Lower lobe of right lung (tissue), 2 donors: Measurements from ENCODE around the gene KIF6. TPM values are rescaled to one million over a fixed set of nuclear protein-coding genes. Genes with fewer than 3 reads are reported as not detected.

Source experiments
- ATAC-seq, 2 donors: fragments of 200-7000 bp; cut with Tn5 transposase; one replicate each; pipeline ENCODE4 v1.9.1; 2020 to 2022; ENCODE audit warnings: mild to moderate bottlenecking in 2 of 2, moderate library complexity in 2 of 2
- DNase-seq: peaks from one replicate; pipeline ENCODE4 v3.0.0-alpha.2; 2020
- H3K27ac ChIP-seq: fragments of 200-600 bp; one replicate; pipeline ENCODE4 v1.8.0; 2022
- H3K27me3 ChIP-seq: fragments of 200-600 bp; one replicate; pipeline ENCODE4 v1.8.0; 2022; ENCODE audit warnings: low read depth
- H3K36me3 ChIP-seq: fragments of 200-600 bp; one replicate; pipeline ENCODE4 v1.8.0; 2022; ENCODE audit warnings: mild to moderate bottlenecking
- H3K4me1 ChIP-seq: fragments of 200-600 bp; one replicate; pipeline ENCODE4 v1.8.0; 2022
- H3K4me3 ChIP-seq: fragments of 200-600 bp; one replicate; pipeline ENCODE4 v1.8.0; 2022; ENCODE audit warnings: mild to moderate bottlenecking
- H3K9me3 ChIP-seq: fragments of 200-600 bp; one replicate; pipeline ENCODE4 v1.8.0; 2022
- CTCF ChIP-seq: fragments of 200-600 bp; IDR thresholded peaks from one replicate; pipeline ENCODE4 v1.8.0; 2022; ENCODE audit warnings: antibody characterized with exemption, mild to moderate bottlenecking
- intact Hi-C: fragments of 100-400 bp; cut with DNase I; formaldehyde crosslinking; loops from one replicate; pipeline ENCODE4 v1.11.0; 2022
- total RNA-seq: library from RNA; stranded (reverse); fragmentation: NEBNext Ultra II Directional; extraction: Animal tissue kit (Norgen Biotek cat#: 25700); gene quantifications from one replicate; pipeline ENCODE4 v1.2.1, GENCODE V29; 2021
- donor health status: DM: no; HTN: yes; CAD: no; lungs with severe emphysema.

The KIF6 gene
- total RNA-seq, 1 donor from 2014 or later = 2.5 TPM

- Histone ChIP-seq H3K9me3 (no peaks in the 10 kb centered on the region), H3K4me3 (no peak overlapping the region), H3K27ac (no peak overlapping the region), H3K36me3 (no peaks in the 10 kb centered on the region), H3K27me3 (no peaks in the 10 kb centered on the region), H3K4me1 (peaks cover 42% of the 10 kb centered on the region)
- intact Hi-C loops = no loop called here
- no peak for DNase-seq
- no peak for TF ChIP-seq CTCF
- ATAC-seq = no peak
Measured at GRCh38 chr6:39343396-39343870, 381.8 kb downstream of the KIF6 start.

GRCh38 chr6:39342692-39343395 is 382.4 kb downstream of the KIF6 start:
- no peak for TF ChIP-seq CTCF
- no peak overlapping the region for H3K27ac ChIP-seq
- no peaks in the 10 kb centered on the region for H3K9me3 ChIP-seq
- peaks cover 42% of the 10 kb centered on the region for H3K4me1 ChIP-seq
- intact Hi-C loops = no loop called here
- no peaks in the 10 kb centered on the region for H3K27me3 ChIP-seq
- no peak for ATAC-seq
- no peaks in the 10 kb centered on the region for H3K36me3 ChIP-seq
- H3K4me3 ChIP-seq = no peak overlapping the region
- no peak for DNase-seq

GRCh38 chr6:39341937-39342336 is 383.3 kb downstream of the KIF6 start:
- DNase-seq (no peak), ATAC-seq (no peak)
- H3K4me1 ChIP-seq = peaks cover 42% of the 10 kb centered on the region
- no peaks in the 10 kb centered on the region for H3K9me3 ChIP-seq
- H3K27me3 ChIP-seq = no peaks in the 10 kb centered on the region
- H3K27ac ChIP-seq = no peak overlapping the region
- intact Hi-C loops = no loop called here
- H3K36me3 ChIP-seq = no peaks in the 10 kb centered on the region
- no peak for TF ChIP-seq CTCF
- no peak overlapping the region for H3K4me3 ChIP-seq

GRCh38 chr6:39341352-39341751 is 383.9 kb downstream of the KIF6 start:
- ATAC-seq = no peak
- Histone ChIP-seq H3K36me3 (no peaks in the 10 kb centered on the region), H3K4me1 (peaks cover 45% of the 10 kb centered on the region), H3K9me3 (no peaks in the 10 kb centered on the region), H3K4me3 (no peak overlapping the region), H3K27ac (no peak overlapping the region), H3K27me3 (no peaks in the 10 kb centered on the region)
- intact Hi-C loops = no loop called here
- no peak for TF ChIP-seq CTCF
- no peak for DNase-seq

- peak; percentile 67 for DNase-seq
- ATAC-seq = peak; percentile 85 to 94
- intact Hi-C loops = no loop called here
- no peaks in the 10 kb centered on the region for H3K9me3 ChIP-seq
- H3K4me1 ChIP-seq = peaks cover 52% of the 10 kb centered on the region
- H3K36me3 ChIP-seq = no peaks in the 10 kb centered on the region
- H3K27me3 ChIP-seq = no peaks in the 10 kb centered on the region
- TF ChIP-seq CTCF = no peak
- H3K27ac ChIP-seq = peak overlapping the region; percentile 61
- no peak overlapping the region for H3K4me3 ChIP-seq
Measured at GRCh38 chr6:39339868-39340550, 385.2 kb downstream of the KIF6 start.
